HepG2 (cell line): ENCODE results near the gene ASAP2. TPM values are rescaled to one million over a fixed set of nuclear protein-coding genes. Genes with fewer than 3 reads are reported as not detected.

Experiments used
- AGO2 ChIP-seq: fragments of 200-400 bp; formaldehyde crosslinking; optimal IDR thresholded peaks from 2 replicates; pipeline ENCODE3; 2017; ENCODE audit warnings: mild to moderate bottlenecking, low read depth, low read length, moderate library complexity
- CREB3 ChIP-seq: sonication (generic); formaldehyde crosslinking; IDR thresholded peaks from 2 replicates; pipeline ENCODE4 v1.5.0; 2020; ENCODE audit warnings: missing genetic modification reagents
- CREM ChIP-seq, 2 experiments: sonication (generic) in 1 of 2; formaldehyde crosslinking in 1 of 2; IDR thresholded peaks; 2 replicates each; pipeline versions ENCODE4 v1.4.0 to v1.6.1; 2016 to 2020; ENCODE audit warnings: antibody characterized with exemption in 1 of 2, mild to moderate bottlenecking in 1 of 2, missing genetic modification reagents in 1 of 2
- GTF3A ChIP-seq: sonication (generic); formaldehyde crosslinking; conservative IDR thresholded peaks from 2 replicates; pipeline ENCODE4 v1.4.0; 2020; ENCODE audit warnings: mild to moderate bottlenecking, missing genetic modification reagents
- IRF9 ChIP-seq: sonication (generic); formaldehyde crosslinking; IDR thresholded peaks from 2 replicates; pipeline ENCODE4 v1.8.0; 2022; ENCODE audit warnings: missing genetic modification reagents, mild to moderate bottlenecking, borderline replicate concordance
- LBX2 ChIP-seq: sonication (generic); formaldehyde crosslinking; IDR thresholded peaks from 2 replicates; pipeline ENCODE4 v1.5.0; 2020; ENCODE audit warnings: missing genetic modification reagents, mild to moderate bottlenecking, borderline replicate concordance
- MAFK ChIP-seq, 2 experiments: IDR thresholded peaks in 1 of 2; conservative IDR thresholded peaks in 1 of 2; 2 replicates each; pipeline ENCODE4 v1.6.1; 2011; ENCODE audit warnings: improper control_type of control experiment in 2 of 2, low read length in 2 of 2
- MATR3 ChIP-seq: sonication (generic); formaldehyde crosslinking; IDR thresholded peaks from 2 replicates; pipeline ENCODE4 v1.4.0; 2020; ENCODE audit warnings: missing genetic modification reagents
- MLLT10 ChIP-seq: sonication (generic); formaldehyde crosslinking; IDR thresholded peaks from 2 replicates; pipeline ENCODE4 v1.4.0; 2020; ENCODE audit warnings: missing genetic modification reagents
- NCOR1 ChIP-seq: fragments of 200-600 bp; sonication (generic); IDR thresholded peaks from 2 replicates; pipeline ENCODE4 v1.7.0; 2017; ENCODE audit warnings: antibody characterized with exemption, low read length, borderline replicate concordance
- NFE2 ChIP-seq: sonication (generic); formaldehyde crosslinking; IDR thresholded peaks from 2 replicates; pipeline ENCODE4 v1.4.0; 2020; ENCODE audit warnings: missing genetic modification reagents
- PAF1 ChIP-seq: IDR thresholded peaks from 2 replicates; pipeline ENCODE4 v1.6.1; 2016; ENCODE audit warnings: missing genetic modification reagents, missing compliant biosample characterization
- PREB ChIP-seq: sonication (generic); formaldehyde crosslinking; IDR thresholded peaks from 2 replicates; pipeline ENCODE4 v1.4.0; 2020; ENCODE audit warnings: missing genetic modification reagents
- RCOR2 ChIP-seq: IDR thresholded peaks from 2 replicates; pipeline ENCODE4 v1.6.1; 2016; ENCODE audit warnings: missing biosample characterization, missing genetic modification reagents
- SIN3B ChIP-seq: fragments of 150-350 bp; IDR thresholded peaks from 2 replicates; pipeline ENCODE4 v1.6.1; 2014; ENCODE audit warnings: low read length
- TCF7L2 ChIP-seq: IDR thresholded peaks from 2 replicates; pipeline ENCODE4 v1.6.1; 2011; ENCODE audit warnings: mild to moderate bottlenecking, low read depth, low read length, moderate library complexity
- TEAD3 ChIP-seq: optimal IDR thresholded peaks from 2 replicates; pipeline ENCODE3; 2016; ENCODE audit warnings: borderline replicate concordance
- ZBTB20 ChIP-seq: sonication (generic); formaldehyde crosslinking; IDR thresholded peaks from 2 replicates; pipeline ENCODE4 v1.8.1; 2023; ENCODE audit warnings: missing genetic modification reagents, low read depth, mild to moderate bottlenecking, borderline replicate concordance
- ZNF18 ChIP-seq: sonication (generic); formaldehyde crosslinking; IDR thresholded peaks from 2 replicates; pipeline ENCODE4 v1.8.0; 2022; ENCODE audit warnings: mild to moderate bottlenecking, missing genetic modification reagents; ENCODE audit not compliant: insufficient replicate concordance
- ZNF20 ChIP-seq: sonication (generic); formaldehyde crosslinking; IDR thresholded peaks from 2 replicates; pipeline ENCODE4 v1.4.0; 2020; ENCODE audit warnings: mild to moderate bottlenecking, moderate library complexity, missing genetic modification reagents
- ZNF329 ChIP-seq: sonication (generic); formaldehyde crosslinking; IDR thresholded peaks from 2 replicates; pipeline ENCODE4 v1.9.0; 2021; ENCODE audit warnings: low read depth, mild to moderate bottlenecking, missing genetic modification reagents
- ZNF552 ChIP-seq: sonication (generic); formaldehyde crosslinking; IDR thresholded peaks from 2 replicates; pipeline ENCODE4 v1.9.0; 2022; ENCODE audit warnings: missing genetic modification reagents, mild to moderate bottlenecking, borderline replicate concordance
- ZNF784 ChIP-seq: sonication (generic); formaldehyde crosslinking; IDR thresholded peaks from 2 replicates; pipeline ENCODE4 v1.5.1; 2020; ENCODE audit warnings: missing genetic modification reagents, mild to moderate bottlenecking, borderline replicate concordance
- polyA plus RNA-seq, 8 experiments: library from polyadenylated mRNA; depleted of rRNA in 3 of 8; stranded (reverse) in 7 of 8; unstranded in 1 of 8; fragments of >200 nt; fragmentation: Illumina TruSeq in 4 of 8; extraction: Trizol in 4 of 8; gene quantifications; 2 replicates each; pipeline versions ENCODE4 v1.2.1 to v1.2.3, GENCODE V29; 2011 to 2016; ENCODE audit warnings: low read depth in 4 of 8, missing spikeins in 1 of 8, mixed read lengths in 1 of 8; ENCODE audit not compliant: insufficient read depth in 1 of 8
- total RNA-seq, 5 experiments: library from RNA; depleted of rRNA; stranded (reverse); fragments of >200 nt; fragmentation: Illumina TruSeq; extraction: Trizol; gene quantifications; 2 replicates each; pipeline ENCODE4 v1.2.3, GENCODE V29; 2016; ENCODE audit warnings: low read depth in 1 of 5

ASAP2 gene
- total and polyA plus RNA-seq, 2 of the 13 experiments (the other 11 are each of a cell fraction or from before 2014, with no cell fraction given), result 7.3 to 22.3 TPM

- peak; percentile 88 for TF ChIP-seq ZNF18 (CRISPR knock-in tag)
- TF ChIP-seq PREB (CRISPR knock-in tag), result no peak
- TF ChIP-seq ZNF329 (CRISPR knock-in tag), result 0 out of 2 replicates have a peak, but pooled peaks have one; percentile 40
- peak; percentile 91; the same call in 1 of the 2 replicates for TF ChIP-seq IRF9
- TF ChIP-seq PAF1, result no peak
- TF ChIP-seq ZBTB20 (CRISPR knock-in tag), result peak; percentile 51; the same call in 1 of the 2 replicates
- TF ChIP-seq CREB3 (CRISPR knock-in tag), result peak; percentile 91
- peak; percentile 35; the same call in 1 of the 2 replicates for TF ChIP-seq RCOR2 (CRISPR knock-in tag)
- peak; percentile 32 for TF ChIP-seq AGO2
- TF ChIP-seq LBX2 (CRISPR knock-in tag), result no peak
- TF ChIP-seq NFE2 (CRISPR knock-in tag), result no peak
- TF ChIP-seq TCF7L2, result no peak
- TF ChIP-seq TEAD3 (CRISPR knock-in tag), result peak; percentile 80
- TF ChIP-seq MATR3 (CRISPR knock-in tag), result no peak
- TF ChIP-seq MAFK (conservative IDR thresholded peaks at IDR 0.05 in 1 of 2, IDR thresholded peaks at IDR 0.05 in 1 of 2; ENCODE audit: low read length in 2 of 2), result no peak
- peak; percentile 68 for TF ChIP-seq CREM (IDR thresholded peaks at IDR 0.05)
- TF ChIP-seq CREM (CRISPR knock-in tag; IDR thresholded peaks at IDR 0.05), result 0 out of 2 replicates have a peak, but pooled peaks have one; percentile 7
- TF ChIP-seq SIN3B, result peak; percentile 66; the same call in 1 of the 2 replicates
- peak; percentile 25; the same call in 1 of the 2 replicates for TF ChIP-seq GTF3A (CRISPR knock-in tag)
- TF ChIP-seq MLLT10 (CRISPR knock-in tag), result no peak
- TF ChIP-seq ZNF784 (CRISPR knock-in tag), result peak; percentile 94; the same call in 1 of the 2 replicates
- TF ChIP-seq ZNF552 (CRISPR knock-in tag), result 0 out of 2 replicates have a peak, but pooled peaks have one; percentile 62
- TF ChIP-seq ZNF20, result no peak
- no peak for TF ChIP-seq NCOR1
These were observed 216.7 kb downstream of the ASAP2 start, which contains the start of the genes CPSF3 and ITGB1BP1 (continued) for GRCh38 chr2:9423100-9423921.
